Osteoblast (primary cell): ENCODE measurements around the gene ATP13A2. TPM values are rescaled to one million over a fixed set of nuclear protein-coding genes. Genes with fewer than 3 reads are reported as not detected.

Experiments
- DNase-seq: peaks from one replicate; pipeline ENCODE4 v3.0.0; 2011; ENCODE audit warnings: low spot score, mixed read lengths; ENCODE audit not compliant: insufficient read length; ENCODE audit errors: missing footprints
- H2AFZ ChIP-seq: 2 replicates; pipeline ENCODE4 v1.6.0; 2011; ENCODE audit warnings: mild to moderate bottlenecking, low read length
- H3K27ac ChIP-seq: 2 replicates; pipeline ENCODE4 v1.5.1; 2011; ENCODE audit warnings: mild to moderate bottlenecking, low read depth, low read length, moderate library complexity
- H3K27me3 ChIP-seq: 2 replicates; pipeline ENCODE4 v1.6.0; 2012; ENCODE audit warnings: mild to moderate bottlenecking, control low read depth, inconsistent platforms, low read length, moderate library complexity; ENCODE audit not compliant: insufficient read depth
- H3K36me3 ChIP-seq: 2 replicates; pipeline ENCODE4 v1.5.1; 2011; ENCODE audit warnings: mild to moderate bottlenecking, low read length, control low read depth, moderate library complexity; ENCODE audit not compliant: insufficient read depth
- H3K4me1 ChIP-seq: 2 replicates; pipeline ENCODE4 v1.5.1; 2011; ENCODE audit warnings: mild to moderate bottlenecking, low read length, control low read depth, moderate library complexity; ENCODE audit not compliant: insufficient read depth
- H3K4me2 ChIP-seq: 2 replicates; pipeline ENCODE4 v1.6.0; 2011; ENCODE audit warnings: mild to moderate bottlenecking, low read length; ENCODE audit not compliant: insufficient read depth
- H3K4me3 ChIP-seq: fragments of 200-600 bp; sonication (generic); 3 replicates; pipeline ENCODE4 v1.5.1; 2012; ENCODE audit warnings: mild to moderate bottlenecking, low read length, inconsistent platforms; ENCODE audit not compliant: insufficient read depth
- H3K79me2 ChIP-seq: 2 replicates; pipeline ENCODE4 v1.6.0; 2012; ENCODE audit warnings: mild to moderate bottlenecking, low read length, control low read depth, inconsistent platforms; ENCODE audit not compliant: insufficient read depth
- H3K9me3 ChIP-seq: 2 replicates; pipeline ENCODE4 v1.5.1; 2011; ENCODE audit warnings: low read depth, low read length, control low read depth
- H4K20me1 ChIP-seq: 2 replicates; pipeline ENCODE4 v1.6.0; 2012; ENCODE audit warnings: mild to moderate bottlenecking, low read length, control low read depth; ENCODE audit not compliant: insufficient read depth
- CTCF ChIP-seq: IDR thresholded peaks from 2 replicates; pipeline ENCODE4 v1.5.1; 2011; ENCODE audit warnings: mild to moderate bottlenecking, low read depth, low read length, moderate library complexity; ENCODE audit errors: extremely low read depth
- total RNA-seq: library from RNA; depleted of rRNA; stranded (reverse); fragments of >200 nt; gene quantifications from 2 replicates; pipeline ENCODE4 v1.2.3, GENCODE V29; 2012

The ATP13A2 gene
- total RNA-seq, 1 donor = 34.4 TPM

DNA sequence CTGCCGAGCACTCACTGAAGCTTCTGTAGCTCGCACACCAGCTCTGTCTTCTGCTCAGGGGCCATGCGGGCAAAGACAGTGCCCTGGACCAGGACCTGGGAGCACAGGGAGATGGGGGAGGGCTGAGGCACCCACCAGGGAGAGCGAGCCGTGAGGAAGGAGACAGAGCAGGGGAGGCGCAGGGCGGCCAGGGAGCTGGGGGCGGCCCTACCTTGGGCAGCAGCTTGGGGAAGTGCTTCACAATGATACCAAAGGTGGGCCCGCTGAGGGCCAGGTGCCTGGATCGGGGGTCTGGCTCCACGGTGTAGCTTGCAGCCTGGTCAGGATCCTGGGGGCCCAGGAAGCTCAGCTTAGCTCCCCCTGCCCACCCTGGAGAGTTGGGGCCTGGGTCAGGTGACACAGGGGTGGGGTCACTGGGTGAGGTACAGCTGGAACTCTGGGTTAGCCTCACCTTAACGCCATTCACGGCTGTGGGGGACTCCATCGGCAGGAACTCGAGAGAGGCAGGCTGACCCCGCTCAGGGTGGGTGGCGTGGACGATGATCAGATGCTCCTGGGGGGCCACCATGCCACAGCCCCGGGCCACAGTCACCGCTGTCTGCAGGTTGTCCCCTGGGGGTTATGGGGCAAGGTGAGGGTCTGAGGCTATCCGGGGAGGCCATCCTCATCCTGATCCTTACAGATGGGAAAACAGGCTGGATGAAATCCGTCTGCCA is 21.9 kb downstream of the ATP13A2 start:
- H3K27me3 ChIP-seq = no peaks in the 10 kb centered on the region
- no peak overlapping the region for H3K4me2 ChIP-seq
- H3K36me3 ChIP-seq = peaks cover 16% of the 10 kb centered on the region
- DNase-seq = no peak
- TF ChIP-seq CTCF = no peak
- no peak overlapping the region for H2AFZ ChIP-seq
- H4K20me1 ChIP-seq = no peaks in the 10 kb centered on the region
- H3K4me1 ChIP-seq = peaks cover 3% of the 10 kb centered on the region
- H3K79me2 ChIP-seq = no peaks in the 10 kb centered on the region
- H3K4me3 ChIP-seq = no peak overlapping the region
- no peaks in the 10 kb centered on the region for H3K9me3 ChIP-seq
- H3K27ac ChIP-seq = no peak overlapping the region

GRCh38 chr1:16988210-16988609 is 23.5 kb downstream of the ATP13A2 start:
- no peak for TF ChIP-seq CTCF
- no peak overlapping the region for H2AFZ ChIP-seq
- H3K4me2 ChIP-seq = no peak overlapping the region
- no peaks in the 10 kb centered on the region for H3K9me3 ChIP-seq
- no peaks in the 10 kb centered on the region for H3K79me2 ChIP-seq
- no peaks in the 10 kb centered on the region for H3K27me3 ChIP-seq
- H3K27ac ChIP-seq = no peak overlapping the region
- no peaks in the 10 kb centered on the region for H4K20me1 ChIP-seq
- no peak overlapping the region for H3K4me3 ChIP-seq
- peaks cover 10% of the 10 kb centered on the region for H3K4me1 ChIP-seq
- DNase-seq = no peak
- peaks cover 16% of the 10 kb centered on the region for H3K36me3 ChIP-seq

DNA sequence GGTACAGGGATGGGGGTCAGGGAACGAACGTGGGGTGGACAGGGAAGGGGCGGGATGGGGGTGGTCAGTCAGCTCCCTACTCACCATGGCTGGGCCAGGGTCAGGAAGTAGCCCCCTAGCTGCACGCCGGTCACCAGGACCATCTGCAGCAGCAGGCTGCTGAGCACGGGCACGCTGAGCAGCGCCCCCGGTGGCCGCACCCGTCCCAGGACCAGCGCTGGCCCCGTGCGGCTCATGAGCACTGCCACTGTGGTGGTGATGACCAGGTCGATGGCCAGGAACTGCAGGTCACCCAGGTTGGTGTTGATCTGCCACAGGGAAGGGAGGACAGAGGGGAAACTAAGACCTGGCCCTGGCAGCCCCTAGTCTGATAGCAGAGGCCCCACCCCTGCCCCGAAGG is 24.8 kb downstream of the ATP13A2 start:
- H2AFZ ChIP-seq = no peak overlapping the region
- no peak overlapping the region for H3K4me3 ChIP-seq
- no peak overlapping the region for H3K4me2 ChIP-seq
- no peaks in the 10 kb centered on the region for H3K79me2 ChIP-seq
- peaks cover 14% of the 10 kb centered on the region for H3K4me1 ChIP-seq
- TF ChIP-seq CTCF = peak; percentile 26
- H3K27me3 ChIP-seq = no peaks in the 10 kb centered on the region
- no peak for DNase-seq
- no peaks in the 10 kb centered on the region for H4K20me1 ChIP-seq
- peaks cover 13% of the 10 kb centered on the region for H3K36me3 ChIP-seq
- H3K27ac ChIP-seq = no peak overlapping the region
- no peaks in the 10 kb centered on the region for H3K9me3 ChIP-seq

DNA sequence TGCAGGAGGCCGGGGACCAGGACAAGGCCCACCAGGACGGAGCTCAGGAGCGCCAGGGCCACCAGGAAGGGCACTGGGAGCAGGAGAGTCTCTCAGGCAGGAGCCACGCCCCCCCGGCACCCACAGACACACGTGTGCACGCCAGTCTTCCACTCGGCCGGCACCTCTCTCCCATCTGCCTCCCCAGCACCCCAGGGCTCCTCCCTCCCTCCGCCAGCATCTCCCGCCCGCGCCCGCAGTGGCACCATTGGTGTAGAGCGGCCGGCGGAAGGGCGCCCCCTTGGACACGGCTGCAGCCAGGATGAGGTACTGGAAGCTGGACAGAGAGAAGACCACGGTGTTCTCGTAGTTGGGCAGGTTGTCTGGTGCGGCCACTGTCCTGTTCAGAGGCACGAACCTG is 25.2 kb downstream of the ATP13A2 start:
- peaks cover 11% of the 10 kb centered on the region for H3K36me3 ChIP-seq
- no peak for TF ChIP-seq CTCF

More for the DNA sequence above, 25.2 kb downstream of the ATP13A2 start:
- H3K9me3 ChIP-seq = no peaks in the 10 kb centered on the region
- no peaks in the 10 kb centered on the region for H4K20me1 ChIP-seq
- no peaks in the 10 kb centered on the region for H3K79me2 ChIP-seq
- no peak overlapping the region for H3K4me3 ChIP-seq
- no peak overlapping the region for H3K27ac ChIP-seq
- no peak overlapping the region for H2AFZ ChIP-seq
- no peaks in the 10 kb centered on the region for H3K27me3 ChIP-seq
- DNase-seq = no peak
- peaks cover 18% of the 10 kb centered on the region for H3K4me1 ChIP-seq
- no peak overlapping the region for H3K4me2 ChIP-seq
